ENCODE data around the gene KRT17. TPM values are rescaled to one million over a fixed set of nuclear protein-coding genes. Genes with fewer than 3 reads are reported as not detected.

The KRT17 gene
- polyA plus RNA-seq, 1 donor (not counting 4 experiments of a cell fraction or from before 2014, with no cell fraction given) = 8,666 TPM

DNA sequence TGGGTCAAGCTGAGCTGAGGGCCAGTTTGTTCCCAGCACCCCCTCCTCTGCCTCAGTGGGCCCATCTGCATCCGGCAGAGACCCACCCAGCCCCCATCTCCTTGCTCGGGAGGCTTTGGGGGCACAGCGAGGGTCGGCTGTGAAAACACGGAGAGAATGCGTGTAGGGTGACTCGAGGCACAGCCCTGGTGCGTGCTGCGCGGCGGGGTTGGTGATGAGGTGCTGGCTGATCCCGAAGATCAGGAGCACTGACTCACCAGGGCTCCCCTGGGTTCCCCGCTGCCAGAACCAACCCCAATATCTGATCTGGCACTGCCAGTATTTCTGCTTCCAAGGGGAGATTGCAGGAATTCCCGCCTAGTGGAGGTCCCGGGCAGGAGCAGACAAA lies 7.5 kb upstream of the KRT17 start:
- dilution Hi-C loops (cut with MboI; ENCODE audit: extremely low pct_ligation_motif_present, low sequenced_read_pairs) = no loop called here

DNA sequence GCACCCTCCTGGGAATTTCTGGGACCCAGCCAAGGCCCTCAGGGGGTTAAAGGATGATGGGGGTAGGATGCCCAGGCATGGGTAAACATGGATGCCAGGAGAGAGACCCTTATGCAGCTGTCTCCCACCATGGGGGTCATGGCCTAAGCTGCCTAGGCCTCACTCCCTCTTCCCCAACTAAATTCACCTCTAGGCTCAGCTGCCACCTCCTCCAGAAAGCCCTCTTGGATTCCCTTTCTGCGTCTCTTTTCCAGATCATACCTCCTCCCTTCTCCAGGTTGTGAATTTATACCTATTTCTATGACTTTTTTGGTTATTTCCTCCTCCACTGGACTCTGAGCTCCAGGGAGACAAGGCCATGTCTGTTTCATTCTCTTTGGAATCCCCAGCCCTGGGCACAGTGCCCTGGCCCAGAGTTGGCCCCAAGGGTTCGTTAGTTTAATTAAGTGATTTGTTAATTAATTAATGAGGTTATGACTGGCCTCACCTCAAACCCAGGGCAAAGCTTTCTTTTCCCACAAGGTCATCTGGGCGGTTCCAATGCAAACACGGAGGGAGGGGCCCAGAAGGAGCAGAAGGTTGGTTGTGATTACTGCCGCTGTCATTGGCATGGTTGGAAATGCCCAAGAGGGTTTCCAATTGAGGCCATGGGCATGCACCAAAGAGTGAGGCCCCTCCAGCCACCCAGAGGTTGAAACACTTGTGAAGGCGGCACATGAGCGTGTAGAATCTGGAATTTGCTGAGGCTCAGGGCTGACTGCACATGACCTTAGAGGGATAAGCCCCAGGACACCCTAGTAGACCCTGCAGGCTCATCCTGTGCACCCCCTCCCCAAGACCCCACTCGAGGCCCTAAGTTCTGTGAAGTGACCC lies 6.9 kb upstream of the KRT17 start:
- Histone ChIP-seq H3K27ac (ENCODE audit: control insufficient read depth, insufficient read depth, low read length) (no peak overlapping the region), H3K9ac (ENCODE audit: control insufficient read depth, extremely low read depth, insufficient read depth, low read length) (no peak overlapping the region), H3K4me2 (ENCODE audit: control insufficient read depth, extremely low read depth, insufficient read depth, low read depth, low read length) (no peak overlapping the region), H3K79me2 (ENCODE audit: control insufficient read depth, insufficient read depth, low read length) (no peaks in the 10 kb centered on the region), H3K4me1 (ENCODE audit: control insufficient read depth, extremely low read depth, insufficient read depth, low read length) (peaks cover 47% of the 10 kb centered on the region), H3K9me3 (ENCODE audit: control insufficient read depth, low read depth, low read length) (no peaks in the 10 kb centered on the region), H3K27me3 (ENCODE audit: control insufficient read depth, extremely low read depth, insufficient read depth, low read length) (no peaks in the 10 kb centered on the region), H3K36me3 (ENCODE audit: control insufficient read depth in 2 of 2, extremely low read depth in 1 of 2, insufficient read depth in 2 of 2, low read length in 2 of 2) (no peaks in the 10 kb centered on the region), H3K9me1 (ENCODE audit: control insufficient read depth, extremely low read depth, insufficient read depth, low read length) (no peaks in the 10 kb centered on the region), H3K4me3 (ENCODE audit: control insufficient read depth in 2 of 3, extremely low read depth in 1 of 3, insufficient read depth in 2 of 3, low read depth in 1 of 3, low read length in 3 of 3) (no peak overlapping the region), H2AFZ (ENCODE audit: control insufficient read depth, low read length) (no peak overlapping the region), H4K20me1 (ENCODE audit: control insufficient read depth, extremely low read depth, insufficient read depth, low read length) (no peaks in the 10 kb centered on the region)
- dilution Hi-C loops (cut with MboI; ENCODE audit: extremely low pct_ligation_motif_present, low sequenced_read_pairs) = no loop called here
- DNase-seq (ENCODE audit: low read depth, low spot score) (no peak), FAIRE-seq (no peak)
- TF ChIP-seq EZH2 (IDR thresholded peaks at IDR 0.05; ENCODE audit: low read length) = no peak
- TF ChIP-seq, protein P1, sequence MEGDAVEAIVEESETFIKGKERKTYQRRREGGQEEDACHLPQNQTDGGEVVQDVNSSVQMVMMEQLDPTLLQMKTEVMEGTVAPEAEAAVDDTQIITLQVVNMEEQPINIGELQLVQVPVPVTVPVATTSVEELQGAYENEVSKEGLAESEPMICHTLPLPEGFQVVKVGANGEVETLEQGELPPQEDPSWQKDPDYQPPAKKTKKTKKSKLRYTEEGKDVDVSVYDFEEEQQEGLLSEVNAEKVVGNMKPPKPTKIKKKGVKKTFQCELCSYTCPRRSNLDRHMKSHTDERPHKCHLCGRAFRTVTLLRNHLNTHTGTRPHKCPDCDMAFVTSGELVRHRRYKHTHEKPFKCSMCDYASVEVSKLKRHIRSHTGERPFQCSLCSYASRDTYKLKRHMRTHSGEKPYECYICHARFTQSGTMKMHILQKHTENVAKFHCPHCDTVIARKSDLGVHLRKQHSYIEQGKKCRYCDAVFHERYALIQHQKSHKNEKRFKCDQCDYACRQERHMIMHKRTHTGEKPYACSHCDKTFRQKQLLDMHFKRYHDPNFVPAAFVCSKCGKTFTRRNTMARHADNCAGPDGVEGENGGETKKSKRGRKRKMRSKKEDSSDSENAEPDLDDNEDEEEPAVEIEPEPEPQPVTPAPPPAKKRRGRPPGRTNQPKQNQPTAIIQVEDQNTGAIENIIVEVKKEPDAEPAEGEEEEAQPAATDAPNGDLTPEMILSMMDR (optimal IDR thresholded peaks at IDR 0.05 in 1 of 3, IDR thresholded peaks at IDR 0.05 in 1 of 3, conservative IDR thresholded peaks at IDR 0.05 in 1 of 3; ENCODE audit: extremely low read depth in 1 of 3, insufficient read depth in 2 of 3, low read length in 3 of 3) = no peak

More for the DNA sequence above, 7.5 kb upstream of the KRT17 start:
- Histone ChIP-seq H3K9me3 (ENCODE audit: control insufficient read depth, low read depth, low read length) (no peaks in the 10 kb centered on the region), H3K4me3 (ENCODE audit: control insufficient read depth in 2 of 3, extremely low read depth in 1 of 3, insufficient read depth in 2 of 3, low read depth in 1 of 3, low read length in 3 of 3) (no peak overlapping the region), H2AFZ (ENCODE audit: control insufficient read depth, low read length) (no peak overlapping the region), H3K27ac (ENCODE audit: control insufficient read depth, insufficient read depth, low read length) (no peak overlapping the region), H4K20me1 (ENCODE audit: control insufficient read depth, extremely low read depth, insufficient read depth, low read length) (no peaks in the 10 kb centered on the region), H3K79me2 (ENCODE audit: control insufficient read depth, insufficient read depth, low read length) (no peaks in the 10 kb centered on the region), H3K9me1 (ENCODE audit: control insufficient read depth, extremely low read depth, insufficient read depth, low read length) (no peaks in the 10 kb centered on the region), H3K9ac (ENCODE audit: control insufficient read depth, extremely low read depth, insufficient read depth, low read length) (no peak overlapping the region), H3K36me3 (ENCODE audit: control insufficient read depth in 2 of 2, extremely low read depth in 1 of 2, insufficient read depth in 2 of 2, low read length in 2 of 2) (no peaks in the 10 kb centered on the region), H3K27me3 (ENCODE audit: control insufficient read depth, extremely low read depth, insufficient read depth, low read length) (no peaks in the 10 kb centered on the region), H3K4me1 (ENCODE audit: control insufficient read depth, extremely low read depth, insufficient read depth, low read length) (peaks cover 47% of the 10 kb centered on the region), H3K4me2 (ENCODE audit: control insufficient read depth, extremely low read depth, insufficient read depth, low read depth, low read length) (no peak overlapping the region)
- TF ChIP-seq, protein P1 (optimal IDR thresholded peaks at IDR 0.05 in 1 of 3, IDR thresholded peaks at IDR 0.05 in 1 of 3, conservative IDR thresholded peaks at IDR 0.05 in 1 of 3; ENCODE audit: extremely low read depth in 1 of 3, insufficient read depth in 2 of 3, low read length in 3 of 3) = no peak
- TF ChIP-seq EZH2 (IDR thresholded peaks at IDR 0.05; ENCODE audit: low read length) = no peak
- FAIRE-seq (no peak), DNase-seq (ENCODE audit: low read depth, low spot score) (no peak)

Data from keratinocyte (primary cell).